ENCODE results near the gene QKI. TPM values are rescaled to one million over a fixed set of nuclear protein-coding genes. Genes with fewer than 3 reads are reported as not detected.
"Not testable (repeated sequence)": the region's sequence is repeated elsewhere in the genome, so short reads cannot be mapped to it uniquely, and the experiment has no call there.

QKI gene
- total RNA-seq, 1 experiment from 2014 or later = 0.04 TPM

DNA sequence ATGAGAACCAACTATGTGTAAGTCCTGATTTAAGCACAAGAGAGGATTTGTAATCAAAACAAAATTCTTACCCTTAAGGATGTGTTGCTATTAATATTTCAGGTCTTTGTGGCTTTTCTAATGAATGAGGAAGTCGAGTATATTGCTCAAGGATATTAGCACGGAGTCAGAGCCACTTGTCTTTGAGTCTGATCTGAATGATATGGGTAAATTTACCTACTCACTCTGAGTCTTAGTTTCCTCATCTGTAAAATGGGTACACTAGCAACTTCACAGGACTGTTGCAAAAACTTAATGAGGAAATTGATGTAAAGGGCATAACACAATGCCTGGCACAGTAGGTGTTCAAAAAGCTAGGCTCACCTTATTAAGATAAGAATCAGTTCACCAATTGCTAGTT is 30.0 kb upstream of the QKI start:
- DNase-seq = no peak
- no peak overlapping the region for H3K4me2 ChIP-seq (ENCODE audit: low read depth, low read length, poor library complexity, severe bottlenecking)
- H3K4me3 ChIP-seq (ENCODE audit: low read length) = no peak overlapping the region
- no peaks in the 10 kb centered on the region for H3K36me3 ChIP-seq (ENCODE audit: insufficient read depth, low read length)
- H3K27me3 ChIP-seq (ENCODE audit: low read length) = no peaks in the 10 kb centered on the region
- no peak overlapping the region for H2AFZ ChIP-seq (ENCODE audit: low read length)
- no peaks in the 10 kb centered on the region for H3K4me1 ChIP-seq (ENCODE audit: low read length)
- H4K20me1 ChIP-seq (ENCODE audit: insufficient read depth, low read depth, low read length) = no peaks in the 10 kb centered on the region
- no peaks in the 10 kb centered on the region for H3K79me2 ChIP-seq (ENCODE audit: low read length)
- H3K9me3 ChIP-seq (ENCODE audit: low read length) = no peaks in the 10 kb centered on the region; the same call in 1 of the 2 replicates
- H3K9ac ChIP-seq (ENCODE audit: low read length) = no peak overlapping the region
- no peaks in the 10 kb centered on the region for H3K9me2 ChIP-seq (replicated peaks; ENCODE audit: insufficient read depth, low read length)
- H3K27ac ChIP-seq (ENCODE audit: low read length) = no peak overlapping the region

DNA sequence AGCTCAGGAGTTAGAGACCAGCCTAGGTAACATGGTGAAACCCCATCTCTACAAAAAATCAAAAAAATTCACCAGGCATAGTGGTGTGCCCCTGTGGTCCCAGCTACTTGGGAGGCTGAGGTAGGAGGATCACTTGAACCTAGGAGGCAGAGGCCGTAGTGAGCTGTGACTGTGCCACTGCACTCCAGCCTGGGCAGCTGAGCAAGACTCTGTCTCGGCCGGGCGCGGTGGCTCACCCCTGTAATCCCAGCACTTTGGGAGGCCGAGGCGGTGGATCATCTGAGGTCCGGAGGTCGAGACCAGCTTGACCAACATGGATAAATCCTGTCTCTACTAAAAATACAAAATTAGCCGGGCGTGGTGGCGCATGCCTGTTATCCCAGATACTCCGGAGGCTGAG is 29.0 kb upstream of the QKI start:
- H3K27ac ChIP-seq (ENCODE audit: low read length); H3K4me3 ChIP-seq (ENCODE audit: low read length); H3K79me2 ChIP-seq (ENCODE audit: low read length); H3K9ac ChIP-seq (ENCODE audit: low read length); H3K9me3 ChIP-seq (ENCODE audit: low read length); H2AFZ ChIP-seq (ENCODE audit: low read length); DNase-seq; H3K36me3 ChIP-seq (ENCODE audit: insufficient read depth, low read length); H3K4me2 ChIP-seq (ENCODE audit: low read depth, low read length, poor library complexity, severe bottlenecking); H3K4me1 ChIP-seq (ENCODE audit: low read length); H4K20me1 ChIP-seq (ENCODE audit: insufficient read depth, low read depth, low read length); H3K27me3 ChIP-seq (ENCODE audit: low read length); H3K9me2 ChIP-seq (replicated peaks; ENCODE audit: insufficient read depth, low read length): not testable (repeated sequence)

- no peaks in the 10 kb centered on the region for H3K9me2 ChIP-seq (replicated peaks; ENCODE audit: insufficient read depth, low read length)
- H3K79me2 ChIP-seq (ENCODE audit: low read length) = no peaks in the 10 kb centered on the region
- no peaks in the 10 kb centered on the region for H3K27me3 ChIP-seq (ENCODE audit: low read length)
- DNase-seq = no peak
- no peak overlapping the region for H2AFZ ChIP-seq (ENCODE audit: low read length)
- H3K4me1 ChIP-seq (ENCODE audit: low read length) = no peaks in the 10 kb centered on the region
- H4K20me1 ChIP-seq (ENCODE audit: insufficient read depth, low read depth, low read length) = no peaks in the 10 kb centered on the region
- no peak overlapping the region for H3K4me3 ChIP-seq (ENCODE audit: low read length)
- no peak overlapping the region for H3K27ac ChIP-seq (ENCODE audit: low read length)
- H3K4me2 ChIP-seq (ENCODE audit: low read depth, low read length, poor library complexity, severe bottlenecking) = no peak overlapping the region
- H3K9ac ChIP-seq (ENCODE audit: low read length) = no peak overlapping the region
- no peaks in the 10 kb centered on the region; the same call in 1 of the 2 replicates for H3K9me3 ChIP-seq (ENCODE audit: low read length)
- H3K36me3 ChIP-seq (ENCODE audit: insufficient read depth, low read length) = no peaks in the 10 kb centered on the region
Observed at GRCh38 chr6:163386329-163386908, 28.1 kb upstream of the QKI start.

GRCh38 chr6:163387317-163387716 is 27.2 kb upstream of the QKI start:
- no peaks in the 10 kb centered on the region for H4K20me1 ChIP-seq (ENCODE audit: insufficient read depth, low read depth, low read length)
- no peaks in the 10 kb centered on the region for H3K9me2 ChIP-seq (replicated peaks; ENCODE audit: insufficient read depth, low read length)
- no peaks in the 10 kb centered on the region for H3K36me3 ChIP-seq (ENCODE audit: insufficient read depth, low read length)
- H3K4me3 ChIP-seq (ENCODE audit: low read length) = no peak overlapping the region
- H3K9ac ChIP-seq (ENCODE audit: low read length) = no peak overlapping the region
- no peak overlapping the region for H3K4me2 ChIP-seq (ENCODE audit: low read depth, low read length, poor library complexity, severe bottlenecking)
- H3K27me3 ChIP-seq (ENCODE audit: low read length) = no peaks in the 10 kb centered on the region
- H3K79me2 ChIP-seq (ENCODE audit: low read length) = no peaks in the 10 kb centered on the region
- H3K4me1 ChIP-seq (ENCODE audit: low read length) = no peaks in the 10 kb centered on the region
- H3K27ac ChIP-seq (ENCODE audit: low read length) = no peak overlapping the region
- H2AFZ ChIP-seq (ENCODE audit: low read length) = no peak overlapping the region
- DNase-seq = no peak
- peaks cover 7% of the 10 kb centered on the region for H3K9me3 ChIP-seq (ENCODE audit: low read length)

DNA sequence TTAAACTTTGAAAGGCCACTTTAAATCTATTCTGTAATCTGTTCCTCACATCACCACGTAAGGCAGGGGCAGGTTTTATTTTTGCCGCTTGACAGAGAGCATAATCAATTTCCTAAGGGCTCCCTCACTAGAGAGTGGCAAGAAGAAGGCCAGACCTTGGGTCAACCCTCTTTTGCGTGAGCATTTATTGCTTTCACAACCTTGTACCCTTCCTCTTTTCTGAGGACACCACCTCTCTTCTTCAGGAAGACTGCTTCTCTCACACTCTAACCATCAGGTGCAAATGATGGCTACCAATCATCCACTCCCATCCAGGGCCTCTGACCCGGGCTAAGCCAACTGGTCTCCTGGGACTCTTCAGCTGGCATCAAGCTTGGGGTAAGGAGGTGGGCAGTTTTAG is 25.2 kb upstream of the QKI start:
- Histone ChIP-seq H3K9me2 (replicated peaks; ENCODE audit: insufficient read depth, low read length) (no peaks in the 10 kb centered on the region), H4K20me1 (ENCODE audit: insufficient read depth, low read depth, low read length) (no peaks in the 10 kb centered on the region), H3K36me3 (ENCODE audit: insufficient read depth, low read length) (no peaks in the 10 kb centered on the region), H3K4me2 (ENCODE audit: low read depth, low read length, poor library complexity, severe bottlenecking) (no peak overlapping the region), H3K27ac (ENCODE audit: low read length) (no peak overlapping the region), H2AFZ (ENCODE audit: low read length) (no peak overlapping the region), H3K9me3 (ENCODE audit: low read length) (peaks cover 14% of the 10 kb centered on the region), H3K79me2 (ENCODE audit: low read length) (no peaks in the 10 kb centered on the region), H3K27me3 (ENCODE audit: low read length) (no peaks in the 10 kb centered on the region), H3K9ac (ENCODE audit: low read length) (no peak overlapping the region), H3K4me3 (ENCODE audit: low read length) (no peak overlapping the region), H3K4me1 (ENCODE audit: low read length) (no peaks in the 10 kb centered on the region)
- DNase-seq = no peak

DNA sequence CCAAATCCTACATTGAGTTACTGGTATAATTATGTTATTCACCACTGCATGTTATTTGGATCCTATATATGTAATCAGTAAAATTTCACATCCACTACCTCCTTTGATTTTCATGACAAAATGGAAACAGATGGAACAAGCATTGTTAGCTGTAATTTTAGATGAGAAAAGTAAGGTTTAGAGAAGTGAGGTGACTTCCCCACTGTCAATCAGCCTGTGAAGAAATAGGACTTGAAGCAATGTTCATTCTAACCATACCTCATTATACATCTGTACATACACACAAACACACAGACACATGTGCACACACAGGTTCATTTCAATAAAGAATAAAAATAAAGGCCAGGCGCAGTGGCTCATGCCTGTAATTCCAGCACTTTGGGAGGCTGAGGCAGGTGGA is 23.7 kb upstream of the QKI start:
- no peaks in the 10 kb centered on the region for H3K27me3 ChIP-seq (ENCODE audit: low read length)
- H3K27ac ChIP-seq (ENCODE audit: low read length) = no peak overlapping the region
- no peak overlapping the region for H2AFZ ChIP-seq (ENCODE audit: low read length)
- H3K9ac ChIP-seq (ENCODE audit: low read length) = no peak overlapping the region
- no peak overlapping the region for H3K4me3 ChIP-seq (ENCODE audit: low read length)
- H3K9me3 ChIP-seq (ENCODE audit: low read length) = peaks cover 14% of the 10 kb centered on the region
- H3K4me2 ChIP-seq (ENCODE audit: low read depth, low read length, poor library complexity, severe bottlenecking) = no peak overlapping the region
- H3K4me1 ChIP-seq (ENCODE audit: low read length) = no peaks in the 10 kb centered on the region
- no peaks in the 10 kb centered on the region for H3K36me3 ChIP-seq (ENCODE audit: insufficient read depth, low read length)
- no peaks in the 10 kb centered on the region for H3K79me2 ChIP-seq (ENCODE audit: low read length)
- no peaks in the 10 kb centered on the region for H3K9me2 ChIP-seq (replicated peaks; ENCODE audit: insufficient read depth, low read length)
- no peaks in the 10 kb centered on the region for H4K20me1 ChIP-seq (ENCODE audit: insufficient read depth, low read depth, low read length)
- DNase-seq = no peak

GRCh38 chr6:163391985-163392384 is 22.5 kb upstream of the QKI start:
- Histone ChIP-seq H3K4me2 (ENCODE audit: low read depth, low read length, poor library complexity, severe bottlenecking) (no peak overlapping the region), H3K9me2 (replicated peaks; ENCODE audit: insufficient read depth, low read length) (no peaks in the 10 kb centered on the region), H3K79me2 (ENCODE audit: low read length) (no peaks in the 10 kb centered on the region), H3K9ac (ENCODE audit: low read length) (no peak overlapping the region), H4K20me1 (ENCODE audit: insufficient read depth, low read depth, low read length) (no peaks in the 10 kb centered on the region), H2AFZ (ENCODE audit: low read length) (no peak overlapping the region), H3K9me3 (ENCODE audit: low read length) (peaks cover 14% of the 10 kb centered on the region), H3K4me3 (ENCODE audit: low read length) (no peak overlapping the region), H3K36me3 (ENCODE audit: insufficient read depth, low read length) (no peaks in the 10 kb centered on the region), H3K27me3 (ENCODE audit: low read length) (no peaks in the 10 kb centered on the region), H3K4me1 (ENCODE audit: low read length) (no peaks in the 10 kb centered on the region), H3K27ac (ENCODE audit: low read length) (no peak overlapping the region)
- no peak for DNase-seq

- H3K27ac ChIP-seq (ENCODE audit: low read length) = no peak overlapping the region
- no peaks in the 10 kb centered on the region for H3K27me3 ChIP-seq (ENCODE audit: low read length)
- H3K79me2 ChIP-seq (ENCODE audit: low read length) = no peaks in the 10 kb centered on the region
- H3K4me2 ChIP-seq (ENCODE audit: low read depth, low read length, poor library complexity, severe bottlenecking) = no peak overlapping the region
- no peak overlapping the region for H3K4me3 ChIP-seq (ENCODE audit: low read length)
- no peaks in the 10 kb centered on the region for H3K4me1 ChIP-seq (ENCODE audit: low read length)
- H3K9me2 ChIP-seq (replicated peaks; ENCODE audit: insufficient read depth, low read length) = no peaks in the 10 kb centered on the region
- H3K9me3 ChIP-seq (ENCODE audit: low read length) = peaks cover 14% of the 10 kb centered on the region
- no peak overlapping the region for H3K9ac ChIP-seq (ENCODE audit: low read length)
- DNase-seq = no peak
- no peaks in the 10 kb centered on the region for H3K36me3 ChIP-seq (ENCODE audit: insufficient read depth, low read length)
- H4K20me1 ChIP-seq (ENCODE audit: insufficient read depth, low read depth, low read length) = no peaks in the 10 kb centered on the region
- no peak overlapping the region for H2AFZ ChIP-seq (ENCODE audit: low read length)
Observed at GRCh38 chr6:163392533-163392932, 22.0 kb upstream of the QKI start.

DNA sequence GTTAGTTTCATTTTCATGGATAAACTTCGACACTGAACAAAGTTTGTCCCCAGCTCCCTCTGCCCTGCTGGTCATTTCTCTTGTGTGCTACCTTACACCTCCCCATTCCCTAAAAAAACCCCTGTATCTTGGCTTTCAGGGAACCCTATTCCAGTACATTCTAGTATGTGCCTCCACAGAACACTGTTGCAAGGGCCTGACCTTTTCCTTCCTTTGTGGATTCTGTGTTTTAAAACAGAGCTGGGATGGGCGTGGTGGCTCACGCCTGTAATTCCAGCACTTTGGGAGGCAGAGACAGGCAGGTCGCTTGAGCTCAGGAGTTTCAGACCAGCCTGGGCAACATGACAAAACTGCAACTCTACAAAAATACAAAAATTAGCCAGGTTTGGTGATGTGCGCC is 20.6 kb upstream of the QKI start:
- Histone ChIP-seq H3K4me2 (ENCODE audit: low read depth, low read length, poor library complexity, severe bottlenecking) (no peak overlapping the region), H3K4me1 (ENCODE audit: low read length) (no peaks in the 10 kb centered on the region)

More for the DNA sequence above, 20.6 kb upstream of the QKI start:
- Histone ChIP-seq H3K9me3 (ENCODE audit: low read length) (peaks cover 14% of the 10 kb centered on the region), H4K20me1 (ENCODE audit: insufficient read depth, low read depth, low read length) (no peaks in the 10 kb centered on the region), H3K9ac (ENCODE audit: low read length) (no peak overlapping the region), H3K4me3 (ENCODE audit: low read length) (no peak overlapping the region), H3K79me2 (ENCODE audit: low read length) (no peaks in the 10 kb centered on the region), H3K27me3 (ENCODE audit: low read length) (no peaks in the 10 kb centered on the region), H3K36me3 (ENCODE audit: insufficient read depth, low read length) (no peaks in the 10 kb centered on the region), H3K27ac (ENCODE audit: low read length) (no peak overlapping the region), H3K9me2 (replicated peaks; ENCODE audit: insufficient read depth, low read length) (no peaks in the 10 kb centered on the region), H2AFZ (ENCODE audit: low read length) (no peak overlapping the region)
- DNase-seq = no peak
